COLO668 (cell line): ENCODE data around the gene LRP2BP.
"Not testable (repeated sequence)": the region's sequence is repeated elsewhere in the genome, so short reads cannot be mapped to it uniquely, and the experiment has no call there.

Experiments
- DNase-seq: peaks from one replicate; lab custom pipeline; 2025; ENCODE audit not compliant: unreplicated experiment; lab: John Stamatoyannopoulos, UW

The LRP2BP gene

GRCh38 chr4:185329879-185330510 lies 65.7 kb downstream of the LRP2BP start:
- DNase-seq, result not testable (repeated sequence)

- DNase-seq, result no peak
These were observed 67.1 kb downstream of the LRP2BP start for GRCh38 chr4:185328586-185328985.

- not testable (repeated sequence) for DNase-seq
These were observed 70.0 kb downstream of the LRP2BP start for GRCh38 chr4:185325721-185326120.

- not testable (repeated sequence) for DNase-seq
These were observed 71.4 kb downstream of the LRP2BP start for GRCh38 chr4:185324361-185324760.

GRCh38 chr4:185323606-185324005 lies 72.1 kb downstream of the LRP2BP start:
- DNase-seq, result no peak

GRCh38 chr4:185322803-185323202 lies 72.9 kb downstream of the LRP2BP start:
- DNase-seq, result no peak

GRCh38 chr4:185318679-185319078 lies 77.0 kb downstream of the LRP2BP start:
- DNase-seq, result no peak

GRCh38 chr4:185317880-185318279 lies 77.8 kb downstream of the LRP2BP start:
- DNase-seq, result no peak

GRCh38 chr4:185317462-185317861 lies 78.3 kb downstream of the LRP2BP start:
- DNase-seq, result not testable (repeated sequence)
